ENCODE data around the gene DHX35.

GRCh38 chr20:39038047-39038446 is 75.9 kb downstream of the DHX35 start:
- no peak for TF ChIP-seq CTCF (IDR thresholded peaks at IDR 0.05)
- TF ChIP-seq POLR2A (IDR thresholded peaks at IDR 0.05), result no peak
